Nephron (organoid): ENCODE data around the gene STPG4.

Experiments
- H3K27ac Mint-ChIP-seq, 3 experiments: 2 replicates each; pipeline ENCODE4 v1.8.0; 2020; ENCODE audit warnings: mixed read lengths in 3 of 3, mild to moderate bottlenecking in 2 of 3, moderate library complexity in 1 of 3
- H3K27me3 Mint-ChIP-seq: 2 replicates; pipeline ENCODE4 v1.8.0; 2021; ENCODE audit warnings: low read depth, mild to moderate bottlenecking, moderate library complexity, mixed read lengths
- H3K36me3 Mint-ChIP-seq: 2 replicates; pipeline ENCODE4 v1.8.0; 2020; ENCODE audit warnings: low read depth, mixed read lengths
- H3K4me1 Mint-ChIP-seq: 2 replicates; pipeline ENCODE4 v1.8.0; 2020; ENCODE audit warnings: mixed read lengths
- H3K4me3 Mint-ChIP-seq, 3 experiments: 2 replicates each; pipeline ENCODE4 v1.8.0; 2020; ENCODE audit warnings: mild to moderate bottlenecking in 3 of 3, mixed read lengths in 3 of 3, moderate library complexity in 2 of 3
- H3K9me3 Mint-ChIP-seq: 2 replicates; pipeline ENCODE4 v1.8.0; 2020; ENCODE audit warnings: mixed read lengths
- CTCF ChIP-seq, 3 experiments: fragments of 200-600 bp; sonication (generic); IDR thresholded peaks; one replicate each; pipeline ENCODE4 v1.5.0; 2021; ENCODE audit warnings: antibody characterized with exemption in 3 of 3; ENCODE audit not compliant: unreplicated experiment in 3 of 3

STPG4 gene

GRCh38 chr2:47056868-47057686, 98.0 kb downstream of the STPG4 start:
- H3K27ac Mint-ChIP-seq, result peak overlapping the region; percentile 94 to 97 (median 96)
- H3K9me3 Mint-ChIP-seq, result no peaks in the 10 kb centered on the region
- peaks cover 8% of the 10 kb centered on the region for H3K36me3 Mint-ChIP-seq
- H3K27me3 Mint-ChIP-seq, result no peaks in the 10 kb centered on the region
- H3K4me3 Mint-ChIP-seq, result peak overlapping the region in 1 of 3 experiments; percentile 38
- TF ChIP-seq CTCF (IDR thresholded peaks at IDR 0.05; ENCODE audit: unreplicated experiment in 3 of 3), result no peak
- peaks cover 57% of the 10 kb centered on the region for H3K4me1 Mint-ChIP-seq

- TF ChIP-seq CTCF (IDR thresholded peaks at IDR 0.05; ENCODE audit: unreplicated experiment in 3 of 3), result no peak
- H3K4me3 Mint-ChIP-seq, result peak overlapping the region; percentile 26 to 46 (median 27)
- H3K36me3 Mint-ChIP-seq, result peaks cover 8% of the 10 kb centered on the region
- H3K9me3 Mint-ChIP-seq, result no peaks in the 10 kb centered on the region
- peaks cover 51% of the 10 kb centered on the region for H3K4me1 Mint-ChIP-seq
- peak overlapping the region; percentile 92 to 97 (median 94) for H3K27ac Mint-ChIP-seq
- H3K27me3 Mint-ChIP-seq, result no peaks in the 10 kb centered on the region
Measured at GRCh38 chr2:47056374-47056773, 98.7 kb downstream of the STPG4 start.

DNA sequence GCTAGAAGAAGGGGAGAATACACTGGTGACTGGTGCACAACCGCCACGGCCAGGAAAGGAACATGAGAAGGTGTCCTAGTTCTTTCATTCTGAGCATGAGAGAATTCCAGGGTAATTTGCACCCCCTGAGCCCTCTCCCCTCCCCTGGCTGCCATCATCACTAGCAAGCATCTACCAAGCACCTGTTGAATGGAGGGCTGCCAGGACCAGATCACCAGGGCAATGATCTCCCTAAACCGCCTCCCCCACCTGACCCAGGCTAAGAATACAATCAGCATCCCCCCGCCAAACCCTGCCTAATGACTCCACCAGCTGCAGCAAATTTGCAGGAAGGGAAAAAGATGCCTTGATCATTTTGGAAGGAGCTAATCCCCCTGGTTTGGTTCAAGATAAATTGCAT, 100.2 kb downstream of the STPG4 start:
- TF ChIP-seq CTCF (IDR thresholded peaks at IDR 0.05; ENCODE audit: unreplicated experiment in 3 of 3), result no peak
- H3K36me3 Mint-ChIP-seq, result peaks cover 8% of the 10 kb centered on the region
- no peak overlapping the region for H3K4me3 Mint-ChIP-seq
- H3K4me1 Mint-ChIP-seq, result peaks cover 51% of the 10 kb centered on the region
- H3K27me3 Mint-ChIP-seq, result no peaks in the 10 kb centered on the region
- H3K9me3 Mint-ChIP-seq, result no peaks in the 10 kb centered on the region
- H3K27ac Mint-ChIP-seq, result peak overlapping the region; percentile 51 to 78 (median 69)

- Mint-ChIP-seq H3K27me3 (no peaks in the 10 kb centered on the region), H3K4me3 (no peak overlapping the region), H3K9me3 (no peaks in the 10 kb centered on the region), H3K36me3 (peaks cover 8% of the 10 kb centered on the region), H3K4me1 (peaks cover 45% of the 10 kb centered on the region), H3K27ac (peak overlapping the region; percentile 35 to 57 (median 40))
- TF ChIP-seq CTCF (IDR thresholded peaks at IDR 0.05; ENCODE audit: unreplicated experiment in 3 of 3), result no peak
Measured at GRCh38 chr2:47054036-47054555, 101.0 kb downstream of the STPG4 start.

GRCh38 chr2:47052847-47053246, 102.3 kb downstream of the STPG4 start:
- no peak for TF ChIP-seq CTCF (IDR thresholded peaks at IDR 0.05; ENCODE audit: unreplicated experiment in 3 of 3)
- peaks cover 13% of the 10 kb centered on the region for H3K36me3 Mint-ChIP-seq
- no peak overlapping the region for H3K27ac Mint-ChIP-seq
- no peaks in the 10 kb centered on the region for H3K9me3 Mint-ChIP-seq
- H3K4me1 Mint-ChIP-seq, result peaks cover 35% of the 10 kb centered on the region
- H3K27me3 Mint-ChIP-seq, result no peaks in the 10 kb centered on the region
- no peak overlapping the region for H3K4me3 Mint-ChIP-seq
